NB4 (cell line): Measurements from ENCODE around the gene CREB1.

Experiments used
- MYC ChIP-seq: IDR thresholded peaks from 2 replicates; pipeline ENCODE4 v1.6.1; 2011; ENCODE audit warnings: low read depth, low read length
- POLR2A ChIP-seq: IDR thresholded peaks from 2 replicates; pipeline ENCODE4 v1.6.1; 2011; ENCODE audit warnings: mild to moderate bottlenecking; ENCODE audit not compliant: insufficient read length; ENCODE audit errors: extremely low read depth
- TF ChIP-seq, protein P1 (sequence below): IDR thresholded peaks from one replicate; pipeline ENCODE4 v1.5.1; 2012; ENCODE audit warnings: low read depth, low read length
- TF ChIP-seq, protein P2 (sequence below): IDR thresholded peaks from 2 replicates; pipeline ENCODE4 v1.6.1; 2011; ENCODE audit warnings: low read depth, low read length

DNA sequence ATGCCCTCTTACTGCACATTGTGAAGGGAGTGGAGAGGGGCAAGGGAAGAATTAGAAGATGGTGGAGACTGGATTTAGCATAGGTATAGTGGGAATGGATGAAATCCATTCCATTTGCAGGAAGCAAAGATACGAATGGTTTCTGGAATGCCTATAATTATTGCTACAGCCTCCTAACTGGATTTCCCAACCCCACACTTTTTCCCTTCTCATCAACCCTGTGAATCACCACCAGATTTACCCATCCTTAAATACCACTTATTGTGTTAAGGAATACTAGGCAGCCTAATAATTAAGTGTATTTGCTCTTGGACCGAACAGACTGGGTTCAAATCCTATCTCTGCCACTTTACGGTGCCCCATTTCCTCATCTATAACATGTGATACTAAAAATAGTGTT lies 39.3 kb upstream of the CREB1 start:
- TF ChIP-seq POLR2A: no peak
- TF ChIP-seq, protein P1, sequence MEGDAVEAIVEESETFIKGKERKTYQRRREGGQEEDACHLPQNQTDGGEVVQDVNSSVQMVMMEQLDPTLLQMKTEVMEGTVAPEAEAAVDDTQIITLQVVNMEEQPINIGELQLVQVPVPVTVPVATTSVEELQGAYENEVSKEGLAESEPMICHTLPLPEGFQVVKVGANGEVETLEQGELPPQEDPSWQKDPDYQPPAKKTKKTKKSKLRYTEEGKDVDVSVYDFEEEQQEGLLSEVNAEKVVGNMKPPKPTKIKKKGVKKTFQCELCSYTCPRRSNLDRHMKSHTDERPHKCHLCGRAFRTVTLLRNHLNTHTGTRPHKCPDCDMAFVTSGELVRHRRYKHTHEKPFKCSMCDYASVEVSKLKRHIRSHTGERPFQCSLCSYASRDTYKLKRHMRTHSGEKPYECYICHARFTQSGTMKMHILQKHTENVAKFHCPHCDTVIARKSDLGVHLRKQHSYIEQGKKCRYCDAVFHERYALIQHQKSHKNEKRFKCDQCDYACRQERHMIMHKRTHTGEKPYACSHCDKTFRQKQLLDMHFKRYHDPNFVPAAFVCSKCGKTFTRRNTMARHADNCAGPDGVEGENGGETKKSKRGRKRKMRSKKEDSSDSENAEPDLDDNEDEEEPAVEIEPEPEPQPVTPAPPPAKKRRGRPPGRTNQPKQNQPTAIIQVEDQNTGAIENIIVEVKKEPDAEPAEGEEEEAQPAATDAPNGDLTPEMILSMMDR: no peak
- TF ChIP-seq, protein P2, sequence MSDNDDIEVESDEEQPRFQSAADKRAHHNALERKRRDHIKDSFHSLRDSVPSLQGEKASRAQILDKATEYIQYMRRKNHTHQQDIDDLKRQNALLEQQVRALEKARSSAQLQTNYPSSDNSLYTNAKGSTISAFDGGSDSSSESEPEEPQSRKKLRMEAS: no peak
- no peak for TF ChIP-seq MYC
